CD4-positive, alpha-beta memory T cell (primary cell): Measurements from ENCODE around the gene TMEM217. TPM values are rescaled to one million over a fixed set of nuclear protein-coding genes. Genes with fewer than 3 reads are reported as not detected.
"Not testable (repeated sequence)": the region's sequence is repeated elsewhere in the genome, so short reads cannot be mapped to it uniquely, and the experiment has no call there.

ENCODE experiments used
- CTCF ChIA-PET: fragments of 350-600 bp; sonication (Branson Sonifier 250); formaldehyde crosslinking; loops from one replicate; lab custom pipeline; 2021; ENCODE audit warnings: inconsistent platforms; ENCODE audit not compliant: partially characterized antibody; lab: Charles Lee
- POLR2A ChIA-PET: fragments of 350-600 bp; sonication (Branson Sonifier 250); formaldehyde crosslinking; loops from one replicate; lab custom pipeline; 2021; ENCODE audit not compliant: partially characterized antibody; lab: Charles Lee
- DNase-seq, 5 donors: peaks; one replicate each; pipeline versions ENCODE4 v3.0.0 to v3.0.0-alpha.2; 2020 to 2022; ENCODE audit warnings: mixed read lengths in 1 of 5
- H3K27ac ChIP-seq: one replicate; pipeline ENCODE4 v1.7.0; 2013; ENCODE audit warnings: low read depth, low read length
- H3K27me3 ChIP-seq: 2 replicates; pipeline ENCODE4 v1.7.0; 2013; ENCODE audit warnings: mild to moderate bottlenecking, low read length, moderate library complexity; ENCODE audit not compliant: insufficient read depth
- H3K36me3 ChIP-seq: 2 replicates; pipeline ENCODE4 v1.7.0; 2013; ENCODE audit warnings: mild to moderate bottlenecking, low read length, moderate library complexity; ENCODE audit not compliant: insufficient read depth
- H3K4me1 ChIP-seq: 2 replicates; pipeline ENCODE4 v1.7.0; 2013; ENCODE audit warnings: mild to moderate bottlenecking, low read length, moderate library complexity; ENCODE audit not compliant: insufficient read depth
- H3K4me3 ChIP-seq, 2 donors: one replicate each; pipeline ENCODE4 v1.7.0; 2013; ENCODE audit warnings: low read length in 2 of 2, mild to moderate bottlenecking in 1 of 2
- H3K9me3 ChIP-seq, 2 donors: one replicate each; pipeline ENCODE4 v1.7.0; 2013; ENCODE audit warnings: low read length in 2 of 2, control low read depth in 1 of 2; ENCODE audit not compliant: control insufficient read depth in 1 of 2
- H3K27ac Mint-ChIP-seq, 7 donors: one replicate each; pipeline ENCODE4 v1.8.0; 2020 to 2021; ENCODE audit warnings: mixed read lengths in 7 of 7, mild to moderate bottlenecking in 6 of 7, inconsistent platforms in 3 of 7, moderate library complexity in 3 of 7
- H3K27me3 Mint-ChIP-seq, 2 donors: one replicate each; pipeline ENCODE4 v1.8.0; 2020 to 2021; ENCODE audit warnings: mixed read lengths in 2 of 2
- H3K36me3 Mint-ChIP-seq, 2 donors: one replicate each; pipeline ENCODE4 v1.8.0; 2020 to 2021; ENCODE audit warnings: mixed read lengths in 2 of 2, inconsistent platforms in 1 of 2, mild to moderate bottlenecking in 1 of 2
- H3K4me1 Mint-ChIP-seq, 4 donors: one replicate each; pipeline ENCODE4 v1.8.0; 2020 to 2021; ENCODE audit warnings: mixed read lengths in 4 of 4, mild to moderate bottlenecking in 1 of 4
- H3K4me3 Mint-ChIP-seq, 8 donors: one replicate each; pipeline ENCODE4 v1.8.0; 2020 to 2021; ENCODE audit warnings: mixed read lengths in 8 of 8, mild to moderate bottlenecking in 7 of 8, moderate library complexity in 6 of 8, inconsistent platforms in 3 of 8
- H3K9me3 Mint-ChIP-seq, 8 donors: one replicate each; pipeline ENCODE4 v1.8.0; 2020 to 2021; ENCODE audit warnings: mixed read lengths in 8 of 8, mild to moderate bottlenecking in 5 of 8, inconsistent platforms in 3 of 8, moderate library complexity in 1 of 8
- intact Hi-C: fragments of 100-400 bp; cut with micrococcal nuclease; formaldehyde crosslinking; loops from one replicate; pipeline ENCODE4 v1.15.1; 2023
- polyA plus RNA-seq, 2 donors: library from polyadenylated mRNA; unstranded; fragments of 300-500 nt; fragmentation: Illumina TruSeq; gene quantifications; one replicate each; pipeline ENCODE4 v1.2.3, GENCODE V29; 2021
- total RNA-seq, 2 experiments: library from RNA; stranded (reverse); gene quantifications; one replicate each; pipeline ENCODE4 v1.2.3, GENCODE V29; 2021

TMEM217 gene
- total and polyA plus RNA-seq, 4 experiments from 2014 or later = 0.31 to 1.4 (median 0.42) TPM; not detected in 1

- ChIA-PET POLR2A (interaction anchor here (0.8 to 2.2 kb wide), 7 partner anchors 14 to 183 kb away, joined by 3 to 11 read pairs (median 5); no protein-coding TSS in a partner anchor), CTCF (interaction anchor here (1.0 to 33.8 kb wide), 6 partner anchors 8 to 316 kb away, joined by 3 to 1184 read pairs (median 9); partner anchors contain the start of gene C6orf89)
- intact Hi-C loops = no loop called here
- Histone ChIP-seq H3K36me3 (no peaks in the 10 kb centered on the region), H3K4me3 (no peak overlapping the region), H3K27ac (no peak overlapping the region), H3K4me1 (peaks cover 24% of the 10 kb centered on the region), H3K9me3 (no peaks in the 10 kb centered on the region), H3K27me3 (no peaks in the 10 kb centered on the region)
- no peak for DNase-seq
- Mint-ChIP-seq H3K9me3 (no peaks in the 10 kb centered on the region), H3K27ac (peak overlapping the region in 6 of 7 donors; percentile 57 to 90 (median 64)), H3K4me3 (peak overlapping the region in 2 of 8 donors; percentile 31 to 61), H3K27me3 (no peaks in the 10 kb centered on the region), H3K36me3 (no peaks in the 10 kb centered on the region), H3K4me1 (peaks cover 22 to 45% (median 33%) of the 10 kb centered on the region in 4 donors)
Observed at GRCh38 chr6:37201726-37202125, 56.2 kb downstream of the TMEM217 start.

DNA sequence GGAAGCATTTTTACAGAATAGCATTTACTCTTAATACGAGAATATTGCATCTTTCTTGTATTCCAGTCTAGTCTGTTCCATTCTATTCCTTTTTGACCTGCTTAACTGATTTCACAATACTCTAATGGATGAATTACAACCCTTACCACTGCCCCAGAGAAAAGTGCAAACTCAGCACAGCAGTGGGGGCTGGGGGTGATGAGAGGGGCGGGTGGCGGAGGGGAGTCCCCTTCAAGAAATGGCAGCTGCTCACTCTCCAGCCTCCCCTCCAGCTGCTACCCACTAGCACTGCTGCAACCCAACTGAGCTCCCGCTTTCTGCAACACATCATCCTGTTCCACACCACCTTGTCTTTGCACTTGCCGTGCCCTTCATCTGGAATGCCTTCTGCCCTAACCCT, 57.9 kb downstream of the TMEM217 start:
- Histone ChIP-seq H3K27ac (no peak overlapping the region), H3K27me3 (no peaks in the 10 kb centered on the region), H3K4me3 (no peak overlapping the region), H3K36me3 (no peaks in the 10 kb centered on the region), H3K9me3 (no peaks in the 10 kb centered on the region), H3K4me1 (peaks cover 24% of the 10 kb centered on the region)
- Mint-ChIP-seq H3K27me3 (no peaks in the 10 kb centered on the region), H3K36me3 (no peaks in the 10 kb centered on the region), H3K4me3 (no peak overlapping the region), H3K27ac (peak overlapping the region in 1 of 7 donors; percentile 42), H3K9me3 (no peaks in the 10 kb centered on the region), H3K4me1 (peaks cover 18 to 42% (median 28%) of the 10 kb centered on the region in 4 donors)
- DNase-seq = no peak
- ChIA-PET POLR2A (interaction anchor here (2.2 kb wide), 1 partner anchor 27 kb away, joined by 11 read pairs; no protein-coding TSS in a partner anchor), CTCF (interaction anchor here (1.0 to 33.8 kb wide), 5 partner anchors 8 to 177 kb away, joined by 3 to 1184 read pairs (median 3); no protein-coding TSS in a partner anchor)
- intact Hi-C loops = no loop called here

- H3K36me3 ChIP-seq, H3K9me3 Mint-ChIP-seq, H3K36me3 Mint-ChIP-seq, H3K4me3 Mint-ChIP-seq, H3K27ac ChIP-seq, H3K4me3 ChIP-seq, H3K9me3 ChIP-seq, POLR2A ChIA-PET, H3K27me3 ChIP-seq, H3K27me3 Mint-ChIP-seq, intact Hi-C loops, DNase-seq: not testable (repeated sequence)
- H3K27ac Mint-ChIP-seq = peak overlapping the region in 1 of 7 donors; percentile 17
- peaks cover 18% of the 10 kb centered on the region for H3K4me1 ChIP-seq
- peaks cover 14 to 35% (median 24%) of the 10 kb centered on the region in 4 donors for H3K4me1 Mint-ChIP-seq
- CTCF ChIA-PET = interaction anchor here (1.9 to 33.8 kb wide), 4 partner anchors 10 to 174 kb away, joined by 5 to 1184 read pairs (median 12); no protein-coding TSS in a partner anchor
Observed at GRCh38 chr6:37196451-37196850, 61.5 kb downstream of the TMEM217 start.

DNA sequence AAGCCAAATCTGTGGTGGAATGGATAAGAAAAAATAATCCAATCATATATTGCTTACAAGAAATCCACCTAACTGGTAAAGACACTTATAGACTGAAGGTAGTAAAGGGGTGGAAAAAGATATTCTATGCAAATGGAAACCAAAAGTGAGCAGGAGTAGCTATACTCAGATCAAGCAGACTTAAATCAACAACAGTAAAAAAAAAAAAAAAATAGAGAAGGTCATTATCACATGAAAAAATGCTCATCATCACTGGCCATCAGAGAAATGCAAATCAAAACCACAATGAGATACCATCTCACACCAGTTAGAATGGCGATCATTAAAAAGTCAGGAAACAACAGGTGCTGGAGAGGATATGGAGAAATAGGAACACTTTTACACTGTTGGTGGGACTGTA, 63.1 kb downstream of the TMEM217 start:
- H3K27ac Mint-ChIP-seq, H3K36me3 ChIP-seq, H3K9me3 Mint-ChIP-seq, H3K9me3 ChIP-seq, H3K4me3 Mint-ChIP-seq, H3K4me3 ChIP-seq, H3K27ac ChIP-seq, H3K27me3 ChIP-seq, DNase-seq, H3K36me3 Mint-ChIP-seq, H3K27me3 Mint-ChIP-seq, intact Hi-C loops: not testable (repeated sequence)
- ChIA-PET POLR2A (interaction anchor here (0.6 to 2.3 kb wide), 4 partner anchors 12 to 24 kb away, joined by 3 to 10 read pairs (median 4); no protein-coding TSS in a partner anchor), CTCF (interaction anchor here (1.6 to 33.8 kb wide), 4 partner anchors 8 to 172 kb away, joined by 6 to 1184 read pairs (median 13); no protein-coding TSS in a partner anchor)
- H3K4me1 Mint-ChIP-seq = peaks cover 16 to 28% (median 22%) of the 10 kb centered on the region in 4 donors
- H3K4me1 ChIP-seq = peaks cover 25% of the 10 kb centered on the region

DNA sequence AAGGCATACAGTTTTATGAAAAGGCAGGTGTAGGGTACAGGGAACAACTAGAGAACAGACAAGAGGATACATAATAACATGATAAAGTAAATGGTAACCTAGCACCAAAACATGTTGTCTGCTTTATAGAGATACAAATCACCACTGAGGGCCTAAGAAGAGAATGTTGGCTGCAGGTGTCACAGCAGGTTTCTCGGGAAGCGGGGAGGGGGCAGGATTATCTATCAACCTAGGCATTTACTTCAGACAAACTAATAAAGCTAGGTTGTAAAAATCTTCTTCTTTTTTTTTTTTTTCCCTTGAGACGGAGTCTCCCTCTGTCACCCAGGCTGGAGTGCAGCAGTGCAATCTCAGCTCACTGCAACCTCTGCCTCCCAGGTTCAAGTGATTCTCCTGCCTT, 65.3 kb downstream of the TMEM217 start:
- no peak overlapping the region for H3K4me3 Mint-ChIP-seq
- Histone ChIP-seq H3K27ac (no peak overlapping the region), H3K4me1 (peaks cover 40% of the 10 kb centered on the region), H3K9me3 (no peaks in the 10 kb centered on the region), H3K4me3 (no peak overlapping the region), H3K27me3 (no peaks in the 10 kb centered on the region), H3K36me3 (no peaks in the 10 kb centered on the region)
- H3K4me1 Mint-ChIP-seq = peaks cover 19 to 34% (median 25%) of the 10 kb centered on the region in 4 donors
- intact Hi-C loops = no loop called here
- no peak for DNase-seq
- H3K36me3 Mint-ChIP-seq = no peaks in the 10 kb centered on the region
- H3K9me3 Mint-ChIP-seq = peaks cover 0 to 1% (median 0%) of the 10 kb centered on the region in 8 donors
- no peaks in the 10 kb centered on the region for H3K27me3 Mint-ChIP-seq
- CTCF ChIA-PET = interaction anchor here (1.2 to 33.8 kb wide), 3 partner anchors 14 to 170 kb away, joined by 3 to 1184 read pairs (median 20); no protein-coding TSS in a partner anchor
- POLR2A ChIA-PET = interaction anchor here (2.3 kb wide), 1 partner anchor 20 kb away, joined by 10 read pairs; no protein-coding TSS in a partner anchor
- peak overlapping the region in 1 of 7 donors; percentile 56 for H3K27ac Mint-ChIP-seq

DNA sequence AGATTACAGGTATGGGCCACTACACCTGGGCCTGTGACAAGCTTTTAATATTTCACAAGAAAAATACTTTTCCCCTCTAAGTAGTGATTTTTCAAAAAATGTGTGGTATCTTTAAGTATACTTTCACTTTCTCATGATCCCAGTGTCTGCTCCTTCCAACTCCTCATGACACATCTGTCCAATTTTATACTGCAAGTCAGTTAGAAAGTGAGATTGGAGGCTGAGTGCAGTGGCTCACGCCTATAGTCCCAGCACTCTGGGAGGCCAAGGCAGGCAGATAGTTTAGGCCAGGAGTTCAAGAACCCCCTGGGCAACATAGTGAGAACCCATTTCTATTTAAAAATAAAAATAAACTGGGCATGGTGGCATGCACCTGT, 67.8 kb downstream of the TMEM217 start:
- DNase-seq = no peak
- H3K27ac ChIP-seq = no peak overlapping the region
- Mint-ChIP-seq H3K4me1 (peaks cover 30 to 55% (median 39%) of the 10 kb centered on the region in 4 donors), H3K27ac (peak overlapping the region in 3 of 7 donors; percentile 47 to 68 (median 57)), H3K36me3 (no peaks in the 10 kb centered on the region), H3K4me3 (peak overlapping the region in 4 of 8 donors; percentile 10 to 52 (median 25)), H3K9me3 (peaks cover 0 to 3% (median 0%) of the 10 kb centered on the region in 8 donors), H3K27me3 (no peaks in the 10 kb centered on the region)
- H3K36me3 ChIP-seq = no peaks in the 10 kb centered on the region
- intact Hi-C loops = no loop called here
- no peaks in the 10 kb centered on the region for H3K9me3 ChIP-seq
- H3K27me3 ChIP-seq = no peaks in the 10 kb centered on the region
- H3K4me1 ChIP-seq = peaks cover 65% of the 10 kb centered on the region
- ChIA-PET CTCF (interaction anchor here (0.6 to 5.1 kb wide), 9 partner anchors 7 to 171 kb away, joined by 3 to 58 read pairs (median 5); no protein-coding TSS in a partner anchor), POLR2A (interaction anchor here (0.7 to 5.3 kb wide), 8 partner anchors 13 to 305 kb away, joined by 3 to 43 read pairs (median 6); no protein-coding TSS in a partner anchor)
- H3K4me3 ChIP-seq = no peak overlapping the region

GRCh38 chr6:37188962-37189510, 68.9 kb downstream of the TMEM217 start:
- H3K9me3 Mint-ChIP-seq = peaks cover 0 to 3% (median 0%) of the 10 kb centered on the region in 8 donors
- peak overlapping the region in 1 of 7 donors; percentile 64 for H3K27ac Mint-ChIP-seq
- ChIA-PET CTCF (interaction anchor here (1.1 to 5.1 kb wide), 7 partner anchors 9 to 170 kb away, joined by 3 to 58 read pairs (median 9); no protein-coding TSS in a partner anchor), POLR2A (interaction anchor here (1.1 to 5.3 kb wide), 6 partner anchors 10 to 304 kb away, joined by 3 to 43 read pairs (median 6); no protein-coding TSS in a partner anchor)
- no peak for DNase-seq
- intact Hi-C loops = no loop called here
- H3K4me1 Mint-ChIP-seq = peaks cover 26 to 50% (median 35%) of the 10 kb centered on the region in 4 donors
- H3K27ac ChIP-seq = no peak overlapping the region
- no peaks in the 10 kb centered on the region for H3K27me3 Mint-ChIP-seq
- peaks cover 66% of the 10 kb centered on the region for H3K4me1 ChIP-seq
- no peak overlapping the region for H3K4me3 ChIP-seq
- no peaks in the 10 kb centered on the region for H3K36me3 Mint-ChIP-seq
- H3K4me3 Mint-ChIP-seq = peak overlapping the region in 1 of 8 donors; percentile 32
- H3K27me3 ChIP-seq = no peaks in the 10 kb centered on the region
- no peaks in the 10 kb centered on the region for H3K9me3 ChIP-seq
- H3K36me3 ChIP-seq = no peaks in the 10 kb centered on the region
